GM06990 (cell line): Measurements from ENCODE around the gene MZF1.
"Not testable (repeated sequence)": the region's sequence is repeated elsewhere in the genome, so short reads cannot be mapped to it uniquely, and the experiment has no call there.

ENCODE experiments used
- DNase-seq: peaks from one replicate; pipeline ENCODE4 v3.0.0-alpha.2; 2011; ENCODE audit not compliant: insufficient read length; ENCODE audit errors: extremely low read depth
- H3K27me3 ChIP-seq: replicated peaks from 2 replicates; pipeline ENCODE4 v1.6.0; 2011; ENCODE audit warnings: low read length; ENCODE audit not compliant: control insufficient read depth, insufficient read depth
- H3K36me3 ChIP-seq: 2 replicates; pipeline ENCODE4 v1.5.1; 2011; ENCODE audit warnings: low read length; ENCODE audit not compliant: control insufficient read depth, insufficient read depth
- H3K4me3 ChIP-seq: replicated peaks from 2 replicates; pipeline ENCODE4 v1.5.1; 2011; ENCODE audit warnings: low read depth, mild to moderate bottlenecking, control low read depth, low read length
- TF ChIP-seq, protein P1 (sequence below): IDR thresholded peaks from 2 replicates; pipeline ENCODE4 v1.5.1; 2011; ENCODE audit warnings: low read length, control low read depth, mild to moderate bottlenecking, inconsistent platforms; ENCODE audit not compliant: insufficient read depth, poor library complexity, severe bottlenecking

The MZF1 gene

DNA sequence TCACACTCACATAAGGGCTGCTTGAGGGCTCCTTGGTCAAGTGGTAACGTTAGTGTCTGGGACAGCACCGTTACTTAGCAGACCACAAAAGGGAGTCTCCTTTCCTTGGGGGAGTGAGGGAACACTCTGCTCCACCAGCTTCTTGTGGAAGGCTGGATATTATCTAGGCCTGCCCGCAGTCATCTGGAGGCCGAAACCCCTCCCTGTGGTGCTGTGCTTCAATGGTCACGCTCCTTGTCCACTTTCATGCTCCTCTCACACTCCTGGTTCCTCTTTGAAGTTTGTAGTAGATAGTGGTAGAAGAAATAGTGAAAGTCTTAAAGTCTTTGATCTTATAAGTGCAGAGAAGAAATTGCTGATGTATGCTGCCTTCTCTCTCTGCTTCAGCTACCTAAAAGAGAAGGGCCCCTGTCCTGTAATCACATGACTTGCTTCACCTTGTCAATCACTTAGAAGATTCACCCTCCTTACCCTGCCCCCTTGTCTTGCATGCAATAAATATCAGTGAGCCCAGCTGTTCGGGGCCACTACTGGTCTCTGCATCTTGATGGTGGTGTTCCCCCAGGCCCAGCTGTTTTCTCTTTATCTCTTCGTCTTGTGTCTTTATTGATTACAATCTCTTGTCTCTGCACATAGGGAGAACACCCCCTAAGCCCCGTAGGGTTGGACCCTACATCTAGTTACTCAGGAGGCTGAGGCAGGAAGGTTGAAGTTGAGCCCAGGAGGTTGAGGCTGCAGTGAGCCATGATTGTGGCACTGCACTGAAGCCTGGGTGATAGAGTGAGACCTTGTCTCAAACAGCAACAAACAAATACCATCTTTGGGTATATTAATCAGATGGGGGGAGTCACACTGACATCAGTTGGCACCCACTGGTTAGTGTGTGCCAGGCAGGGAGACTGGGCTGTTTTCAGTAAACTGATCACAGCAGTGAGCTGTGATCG is 11.6 kb upstream of the MZF1 start:
- Histone ChIP-seq H3K27me3 (no peaks in the 10 kb centered on the region), H3K4me3 (no peak overlapping the region), H3K36me3 (peaks cover 7% of the 10 kb centered on the region)
- DNase-seq, result no peak
- TF ChIP-seq, protein P1, sequence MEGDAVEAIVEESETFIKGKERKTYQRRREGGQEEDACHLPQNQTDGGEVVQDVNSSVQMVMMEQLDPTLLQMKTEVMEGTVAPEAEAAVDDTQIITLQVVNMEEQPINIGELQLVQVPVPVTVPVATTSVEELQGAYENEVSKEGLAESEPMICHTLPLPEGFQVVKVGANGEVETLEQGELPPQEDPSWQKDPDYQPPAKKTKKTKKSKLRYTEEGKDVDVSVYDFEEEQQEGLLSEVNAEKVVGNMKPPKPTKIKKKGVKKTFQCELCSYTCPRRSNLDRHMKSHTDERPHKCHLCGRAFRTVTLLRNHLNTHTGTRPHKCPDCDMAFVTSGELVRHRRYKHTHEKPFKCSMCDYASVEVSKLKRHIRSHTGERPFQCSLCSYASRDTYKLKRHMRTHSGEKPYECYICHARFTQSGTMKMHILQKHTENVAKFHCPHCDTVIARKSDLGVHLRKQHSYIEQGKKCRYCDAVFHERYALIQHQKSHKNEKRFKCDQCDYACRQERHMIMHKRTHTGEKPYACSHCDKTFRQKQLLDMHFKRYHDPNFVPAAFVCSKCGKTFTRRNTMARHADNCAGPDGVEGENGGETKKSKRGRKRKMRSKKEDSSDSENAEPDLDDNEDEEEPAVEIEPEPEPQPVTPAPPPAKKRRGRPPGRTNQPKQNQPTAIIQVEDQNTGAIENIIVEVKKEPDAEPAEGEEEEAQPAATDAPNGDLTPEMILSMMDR, result no peak

DNA sequence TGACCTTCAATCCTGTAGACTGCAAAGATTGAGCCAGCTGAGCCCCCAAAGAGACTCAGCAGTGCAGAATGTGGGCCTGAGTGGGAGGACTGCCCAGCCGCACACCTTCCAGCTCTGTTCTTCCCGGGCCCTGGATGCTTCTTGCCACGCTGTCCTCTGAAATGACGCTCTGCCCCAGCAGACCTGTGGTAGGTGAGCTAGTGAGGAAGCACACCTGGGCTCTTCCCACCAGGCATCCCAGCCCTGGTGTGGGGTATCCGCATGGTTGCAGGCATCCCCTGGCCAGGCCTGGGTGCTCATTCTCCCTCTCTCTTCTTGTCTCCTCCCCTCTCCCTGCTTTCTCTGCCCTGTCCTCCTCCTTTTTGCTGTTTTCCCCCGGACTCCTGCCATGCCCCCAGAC is 9.8 kb upstream of the MZF1 start:
- no peak for DNase-seq
- H3K36me3 ChIP-seq, result peaks cover 7% of the 10 kb centered on the region
- no peak overlapping the region for H3K4me3 ChIP-seq
- H3K27me3 ChIP-seq, result no peaks in the 10 kb centered on the region
- TF ChIP-seq, protein P1, result no peak

GRCh38 chr19:58581227-58582141 is 8.3 kb upstream of the MZF1 start:
- peak; percentile 89 for DNase-seq

DNA sequence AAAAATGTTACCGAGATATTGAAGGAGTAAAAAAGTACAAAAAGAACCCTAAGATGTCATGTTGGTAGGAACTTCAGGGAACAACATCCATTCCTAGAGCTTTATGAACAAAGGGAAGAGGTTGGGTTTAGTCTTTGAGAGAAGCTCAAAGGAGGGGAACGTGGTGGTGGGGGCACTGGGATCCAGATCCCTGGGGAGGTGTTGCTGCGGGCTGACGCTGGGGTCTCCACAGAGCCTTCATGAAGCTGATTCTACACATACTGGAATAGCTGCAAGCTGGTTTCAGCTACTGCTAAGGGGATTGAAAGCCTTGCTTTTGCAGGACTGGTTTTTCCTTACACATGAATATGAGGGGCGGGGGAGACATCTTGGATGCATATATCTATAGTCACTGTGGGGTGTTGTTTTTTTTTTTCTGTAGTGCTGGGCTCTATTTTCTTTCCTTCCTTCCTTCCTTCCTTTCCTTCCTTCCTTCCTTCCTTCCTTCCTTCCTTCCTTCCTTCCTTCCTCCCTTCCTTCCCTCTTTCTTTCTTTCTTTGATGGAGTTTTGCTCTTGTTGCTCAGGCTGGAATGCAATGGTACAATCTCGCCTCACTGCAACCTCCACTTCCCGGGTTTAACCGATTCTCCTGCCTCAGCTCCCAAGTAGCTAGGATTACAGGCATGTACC is 6.5 kb upstream of the MZF1 start:
- Histone ChIP-seq H3K4me3 (no peak overlapping the region), H3K36me3 (peaks cover 7% of the 10 kb centered on the region)
- TF ChIP-seq, protein P1, result no peak

More at GRCh38 chr19:58581227-58582141, 8.3 kb upstream of the MZF1 start:
- Histone ChIP-seq H3K36me3 (peaks cover 7% of the 10 kb centered on the region), H3K4me3 (no peak overlapping the region), H3K27me3 (no peaks in the 10 kb centered on the region)
- TF ChIP-seq, protein P1, result peak; percentile 98

DNA sequence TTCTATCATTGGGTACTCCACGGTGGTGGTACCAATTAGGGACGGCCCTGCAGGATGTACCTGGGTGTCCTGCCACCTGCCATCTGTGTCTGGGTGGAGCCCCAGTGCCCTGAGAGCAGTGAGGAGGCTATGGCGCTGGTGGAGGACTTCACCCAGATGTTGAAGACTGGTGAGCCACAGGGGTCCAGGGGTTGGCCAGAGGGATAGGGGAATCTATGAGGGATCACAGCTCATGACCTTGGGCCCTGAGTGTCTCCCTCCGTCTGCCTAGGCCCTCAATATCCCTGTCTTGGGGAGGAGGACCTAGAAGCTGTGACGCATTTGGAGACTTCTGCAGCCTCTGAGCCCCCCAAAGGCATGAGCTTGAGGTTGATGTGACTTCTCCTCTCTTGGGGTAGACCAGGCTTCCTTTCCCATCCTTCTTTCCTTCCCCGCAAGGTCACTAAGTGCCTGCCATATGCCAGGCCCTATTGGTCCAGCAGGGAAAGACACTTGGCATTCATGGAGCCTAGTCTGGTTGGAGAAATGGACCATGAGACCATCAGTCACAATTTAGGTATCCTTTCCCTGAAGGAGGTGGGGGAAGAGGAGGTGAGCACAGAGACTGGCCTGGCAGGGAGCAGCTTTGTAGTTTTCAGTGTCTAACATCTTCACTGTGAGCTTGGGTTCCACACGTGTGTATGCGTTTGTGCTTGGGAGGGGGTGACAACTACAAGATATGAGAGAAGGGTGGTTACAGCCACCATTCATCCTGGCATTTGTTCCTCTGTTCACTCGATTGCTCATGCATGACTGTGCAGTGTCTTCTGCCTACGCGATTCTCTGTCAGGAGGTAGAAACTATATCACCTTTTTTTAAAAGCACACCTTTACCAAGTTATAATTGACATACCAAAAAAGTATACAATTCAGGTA is 5.1 kb upstream of the MZF1 start:
- TF ChIP-seq, protein P1, result no peak
- no peaks in the 10 kb centered on the region for H3K27me3 ChIP-seq
- no peak overlapping the region for H3K4me3 ChIP-seq
- DNase-seq, result no peak
- H3K36me3 ChIP-seq, result peaks cover 4% of the 10 kb centered on the region

More for the DNA sequence above, 6.5 kb upstream of the MZF1 start:
- DNase-seq, result no peak
- H3K27me3 ChIP-seq, result no peaks in the 10 kb centered on the region

GRCh38 chr19:58577581-58577980 is 4.4 kb upstream of the MZF1 start:
- H3K4me3 ChIP-seq, H3K27me3 ChIP-seq, DNase-seq, H3K36me3 ChIP-seq: not testable (repeated sequence)
